DND-41 (cell line): ENCODE results near the gene TBL1XR1.

Experiments used
- ATAC-seq: fragments of 200-7000 bp; cut with Tn5 transposase; 3 replicates; pipeline ENCODE4 v1.9.1; 2021; ENCODE audit warnings: low read depth; ENCODE audit not compliant: insufficient read depth
- DNase-seq: peaks from one replicate; pipeline ENCODE4 v3.0.0-alpha.2; 2020
- H2AFZ ChIP-seq: 2 replicates; pipeline ENCODE4 v1.6.0; 2012; ENCODE audit warnings: low read depth, low read length
- H3K27ac ChIP-seq: 2 replicates; pipeline ENCODE4 v1.5.1; 2012; ENCODE audit warnings: low read length, inconsistent platforms
- H3K27me3 ChIP-seq: fragments of 200-600 bp; sonication (generic); 2 replicates; pipeline ENCODE4 v1.6.0; 2012; ENCODE audit warnings: low read length, mild to moderate bottlenecking, inconsistent platforms; ENCODE audit not compliant: insufficient read depth, poor library complexity
- H3K36me3 ChIP-seq: 2 replicates; pipeline ENCODE4 v1.5.1; 2012; ENCODE audit warnings: low read length, inconsistent platforms; ENCODE audit not compliant: insufficient read depth
- H3K4me1 ChIP-seq: 2 replicates; pipeline ENCODE4 v1.5.1; 2012; ENCODE audit warnings: mild to moderate bottlenecking, low read length; ENCODE audit not compliant: insufficient read depth
- H3K4me2 ChIP-seq: 2 replicates; pipeline ENCODE4 v1.6.0; 2012; ENCODE audit warnings: mild to moderate bottlenecking, moderate library complexity, low read length, inconsistent platforms; ENCODE audit not compliant: insufficient read depth
- H3K4me3 ChIP-seq, 2 experiments: fragments of 200-600 bp in 1 of 2; shearing (Covaris generic) in 1 of 2; 2 replicates each; pipeline ENCODE4 v1.5.1; 2012 to 2016; ENCODE audit warnings: inconsistent platforms in 2 of 2, low read length in 2 of 2, mild to moderate bottlenecking in 2 of 2, low read depth in 1 of 2, moderate library complexity in 1 of 2
- H3K79me2 ChIP-seq: 2 replicates; pipeline ENCODE4 v1.6.0; 2012; ENCODE audit warnings: low read length, inconsistent platforms; ENCODE audit not compliant: insufficient read depth
- H3K9ac ChIP-seq: 2 replicates; pipeline ENCODE4 v1.6.0; 2012; ENCODE audit warnings: low read depth, mild to moderate bottlenecking, inconsistent platforms, low read length, moderate library complexity
- H3K9me3 ChIP-seq: 2 replicates; pipeline ENCODE4 v1.5.1; 2012; ENCODE audit warnings: low read length, moderate library complexity, mild to moderate bottlenecking, inconsistent platforms; ENCODE audit not compliant: insufficient read depth, severe bottlenecking
- H4K20me1 ChIP-seq: 2 replicates; pipeline ENCODE4 v1.6.0; 2012; ENCODE audit warnings: low read length; ENCODE audit not compliant: insufficient read depth
- EZH2 ChIP-seq: IDR thresholded peaks from 3 replicates; pipeline ENCODE4 v1.6.1; 2012; ENCODE audit warnings: borderline replicate concordance, low read depth, mild to moderate bottlenecking, moderate library complexity, low read length, inconsistent platforms; ENCODE audit not compliant: severe bottlenecking
- TF ChIP-seq, protein P1 (sequence below): IDR thresholded peaks from 2 replicates; pipeline ENCODE4 v1.5.1; 2012; ENCODE audit warnings: borderline replicate concordance, low read length, moderate library complexity, mild to moderate bottlenecking; ENCODE audit not compliant: poor library complexity, severe bottlenecking; ENCODE audit errors: extremely low read depth

The TBL1XR1 gene

DNA sequence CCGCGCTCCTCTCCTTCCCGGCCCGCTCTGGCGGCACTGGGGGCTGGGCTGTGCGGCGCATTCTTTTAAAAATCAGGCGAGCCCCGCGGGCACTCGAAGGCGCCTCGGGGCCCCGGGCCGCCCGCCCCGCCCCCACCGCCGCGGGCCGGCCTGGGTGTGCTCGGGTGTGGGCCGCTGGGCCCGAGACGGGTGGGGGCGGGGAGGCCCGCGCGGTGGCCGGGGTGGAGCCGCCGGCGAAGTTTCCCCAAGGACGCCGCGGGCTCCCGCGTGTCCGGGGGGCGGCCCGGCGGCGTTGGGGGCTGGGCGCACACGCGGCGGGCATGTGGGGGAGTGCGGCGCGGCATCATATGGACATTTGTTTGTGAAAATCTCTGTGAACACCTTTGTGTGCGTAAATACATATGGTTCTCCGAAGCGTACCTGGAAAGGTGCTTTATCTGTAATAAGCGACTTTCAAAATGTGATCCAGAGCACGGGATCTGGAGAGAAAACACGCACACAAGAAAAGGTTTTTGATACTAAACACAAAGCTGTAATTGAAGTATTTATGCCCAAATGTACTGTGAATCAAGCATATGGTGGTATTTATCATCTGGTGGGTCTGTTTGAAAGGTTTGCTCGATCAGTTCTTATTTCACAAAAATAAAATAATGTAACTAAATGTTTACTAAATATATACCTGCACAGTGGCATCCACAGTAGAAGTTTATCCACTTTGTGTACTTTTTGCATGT is 612 bp upstream of the TBL1XR1 start:
- Histone ChIP-seq H3K9ac (peak overlapping the region; percentile 58), H2AFZ (peak overlapping the region; percentile 53), H4K20me1 (peaks cover 11% of the 10 kb centered on the region; the same call in 1 of the 2 replicates), H3K27me3 (no peaks in the 10 kb centered on the region), H3K9me3 (no peaks in the 10 kb centered on the region), H3K4me2 (peak overlapping the region; percentile 58), H3K4me3 (peak overlapping the region in 1 of 2 experiments; percentile 46; a peak in 2 of 4 replicates), H3K27ac (peak overlapping the region; percentile 75), H3K4me1 (peaks cover 61% of the 10 kb centered on the region), H3K36me3 (0 out of 2 replicates have a peak, but pooled peaks cover 4% of the 10 kb centered on the region), H3K79me2 (peaks cover 38% of the 10 kb centered on the region)
- ATAC-seq (peak; percentile 20), DNase-seq (no peak)
- TF ChIP-seq, protein P1, sequence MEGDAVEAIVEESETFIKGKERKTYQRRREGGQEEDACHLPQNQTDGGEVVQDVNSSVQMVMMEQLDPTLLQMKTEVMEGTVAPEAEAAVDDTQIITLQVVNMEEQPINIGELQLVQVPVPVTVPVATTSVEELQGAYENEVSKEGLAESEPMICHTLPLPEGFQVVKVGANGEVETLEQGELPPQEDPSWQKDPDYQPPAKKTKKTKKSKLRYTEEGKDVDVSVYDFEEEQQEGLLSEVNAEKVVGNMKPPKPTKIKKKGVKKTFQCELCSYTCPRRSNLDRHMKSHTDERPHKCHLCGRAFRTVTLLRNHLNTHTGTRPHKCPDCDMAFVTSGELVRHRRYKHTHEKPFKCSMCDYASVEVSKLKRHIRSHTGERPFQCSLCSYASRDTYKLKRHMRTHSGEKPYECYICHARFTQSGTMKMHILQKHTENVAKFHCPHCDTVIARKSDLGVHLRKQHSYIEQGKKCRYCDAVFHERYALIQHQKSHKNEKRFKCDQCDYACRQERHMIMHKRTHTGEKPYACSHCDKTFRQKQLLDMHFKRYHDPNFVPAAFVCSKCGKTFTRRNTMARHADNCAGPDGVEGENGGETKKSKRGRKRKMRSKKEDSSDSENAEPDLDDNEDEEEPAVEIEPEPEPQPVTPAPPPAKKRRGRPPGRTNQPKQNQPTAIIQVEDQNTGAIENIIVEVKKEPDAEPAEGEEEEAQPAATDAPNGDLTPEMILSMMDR: no peak
- no peak for TF ChIP-seq EZH2

DNA sequence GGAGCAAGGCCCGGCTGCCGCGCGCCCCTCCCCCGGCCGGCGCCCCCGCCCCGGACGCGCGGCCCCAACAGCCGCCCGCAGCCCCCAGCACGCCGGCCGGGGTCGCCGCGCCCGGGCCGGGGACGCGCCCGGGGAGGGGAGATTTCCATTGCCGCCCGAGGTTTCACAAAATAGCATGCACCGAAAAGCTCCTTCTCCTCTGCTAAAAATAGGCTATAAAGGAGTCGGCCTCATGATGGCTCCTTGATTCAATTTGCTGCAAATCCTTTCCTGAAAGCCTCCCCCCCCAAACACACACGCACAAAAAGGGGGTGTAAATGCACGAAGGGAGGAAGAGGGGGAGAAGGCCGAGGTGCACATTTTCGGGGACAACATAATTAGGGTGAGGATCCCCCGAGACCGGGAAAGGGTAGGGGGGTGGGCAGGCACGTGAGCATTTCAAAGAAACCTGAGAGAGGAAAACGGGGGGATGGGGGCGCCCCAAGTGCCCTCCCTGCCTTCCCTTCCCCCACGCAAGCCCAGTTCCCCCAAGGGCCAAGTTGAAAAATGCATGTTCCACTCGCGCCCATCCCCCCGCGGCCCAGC is 734 bp downstream of the TBL1XR1 start:
- peaks cover 57% of the 10 kb centered on the region for H3K4me1 ChIP-seq

DNA sequence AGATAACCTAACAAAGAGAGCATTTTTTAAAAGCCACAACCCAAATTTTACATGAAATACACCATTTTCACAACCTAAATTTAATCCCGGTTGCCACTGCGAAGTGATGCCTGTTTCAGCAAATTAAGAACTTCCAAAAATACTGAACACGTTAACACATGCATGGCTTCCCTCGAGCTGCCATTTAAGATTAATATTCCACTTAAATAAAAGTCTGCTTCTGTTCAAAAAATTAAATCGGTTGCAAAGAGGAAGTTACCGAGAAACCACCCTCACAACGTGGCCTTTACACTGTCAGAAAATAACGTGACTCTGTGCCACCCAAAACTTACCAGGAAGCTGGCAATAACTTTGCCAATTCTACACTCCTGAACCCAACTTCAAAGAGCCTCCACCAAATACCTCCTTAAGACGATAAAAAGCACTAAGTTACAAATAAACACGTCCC is 1.2 kb downstream of the TBL1XR1 start:
- DNase-seq: no peak
- no peaks in the 10 kb centered on the region for H3K27me3 ChIP-seq

More for the DNA sequence above, 734 bp downstream of the TBL1XR1 start:
- no peak for TF ChIP-seq EZH2
- TF ChIP-seq, protein P1: no peak
- peak overlapping the region; percentile 67 for H2AFZ ChIP-seq
- peak overlapping the region; percentile 66 for H3K4me2 ChIP-seq
- H3K4me3 ChIP-seq: peak overlapping the region; percentile 42 to 72; a peak in 3 of 4 replicates
- H3K27ac ChIP-seq: peak overlapping the region; percentile 99
- peak overlapping the region; percentile 94 for H3K9ac ChIP-seq
- no peaks in the 10 kb centered on the region for H3K27me3 ChIP-seq
- ATAC-seq: peak; percentile 39
- peak; percentile 70 for DNase-seq
- H3K36me3 ChIP-seq: 0 out of 2 replicates have a peak, but pooled peaks cover 4% of the 10 kb centered on the region
- H3K9me3 ChIP-seq: no peaks in the 10 kb centered on the region
- H4K20me1 ChIP-seq: peaks cover 17% of the 10 kb centered on the region
- H3K79me2 ChIP-seq: peaks cover 52% of the 10 kb centered on the region

More for the DNA sequence above, 1.2 kb downstream of the TBL1XR1 start:
- Histone ChIP-seq H3K4me1 (peaks cover 57% of the 10 kb centered on the region), H3K9ac (peak overlapping the region; percentile 94), H3K36me3 (0 out of 2 replicates have a peak, but pooled peaks cover 4% of the 10 kb centered on the region), H3K27ac (peak overlapping the region; percentile 99), H3K79me2 (peaks cover 57% of the 10 kb centered on the region), H2AFZ (peak overlapping the region; percentile 6), H3K4me3 (peak overlapping the region; percentile 39 to 72), H4K20me1 (peaks cover 22% of the 10 kb centered on the region), H3K4me2 (peak overlapping the region; percentile 66), H3K9me3 (no peaks in the 10 kb centered on the region)
- no peak for TF ChIP-seq EZH2
- TF ChIP-seq, protein P1: no peak
- ATAC-seq: no peak
